K562 (cell line): ENCODE measurements around the gene FTH1. TPM values are rescaled to one million over a fixed set of nuclear protein-coding genes. Genes with fewer than 3 reads are reported as not detected.

Experiments used
- C11orf30 ChIP-seq: fragments of 450-650 bp; IDR thresholded peaks from 2 replicates; pipeline ENCODE4 v1.6.1; 2016; ENCODE audit warnings: low read depth, mild to moderate bottlenecking
- CBX2 ChIP-seq: fragments of 200-600 bp; sonication (generic); IDR thresholded peaks from one replicate; pipeline ENCODE4 v1.6.1; 2012; ENCODE audit warnings: mild to moderate bottlenecking, low read length, inconsistent platforms; ENCODE audit not compliant: insufficient read depth, poor library complexity, severe bottlenecking
- CHD1 ChIP-seq: fragments of 200-600 bp; sonication (generic); IDR thresholded peaks from one replicate; pipeline ENCODE4 v1.6.1; 2012; ENCODE audit warnings: mild to moderate bottlenecking, moderate library complexity, low read length, inconsistent platforms
- FOXJ2 ChIP-seq: fragments of 200-800 bp; sonication (Bioruptor generic); IDR thresholded peaks from 2 replicates; pipeline ENCODE4 v1.6.1; 2016; ENCODE audit warnings: missing genetic modification characterization, missing compliant biosample characterization
- HEY1 ChIP-seq: fragments of 250-450 bp; sonication (Bioruptor Pico); IDR thresholded peaks from 2 replicates; pipeline ENCODE4 v1.5.0; 2020; ENCODE audit warnings: mild to moderate bottlenecking, moderate library complexity, borderline replicate concordance
- KAT2B ChIP-seq: IDR thresholded peaks from one replicate; pipeline ENCODE4 v1.6.1; 2012; ENCODE audit warnings: low read depth, mild to moderate bottlenecking, control low read depth, inconsistent platforms, low read length, moderate library complexity
- KLF6 ChIP-seq: fragments of 250-450 bp; sonication (Bioruptor Pico); IDR thresholded peaks from 2 replicates; pipeline ENCODE4 v1.4.0; 2020; ENCODE audit warnings: mild to moderate bottlenecking, moderate library complexity, borderline replicate concordance
- POLR2A ChIP-seq: fragments of 450-650 bp; conservative IDR thresholded peaks from 2 replicates; pipeline ENCODE4 v1.6.1; 2016
- RAD21 ChIP-seq, 2 experiments: fragments of 250-450 bp in 1 of 2; fragments of 450-650 bp in 1 of 2; sonication (Bioruptor Pico) in 1 of 2; formaldehyde crosslinking in 1 of 2; IDR thresholded peaks in 1 of 2; conservative IDR thresholded peaks in 1 of 2; 2 replicates each; pipeline versions ENCODE4 v1.4.0 to v1.8.0; 2020 to 2022; ENCODE audit warnings: mild to moderate bottlenecking in 2 of 2, moderate library complexity in 1 of 2
- SAFB ChIP-seq: fragments of 200-400 bp; formaldehyde crosslinking; IDR thresholded peaks from 2 replicates; pipeline ENCODE4 v1.6.1; 2017; ENCODE audit warnings: low read depth, low read length, borderline replicate concordance
- ZNF184 ChIP-seq: sonication (generic); formaldehyde crosslinking; IDR thresholded peaks from 2 replicates; pipeline ENCODE4 v1.5.0; 2020; ENCODE audit warnings: missing genetic modification reagents
- ZNF644 ChIP-seq: fragments of 200-800 bp; sonication (Bioruptor generic); IDR thresholded peaks from 2 replicates; pipeline ENCODE4 v1.6.1; 2016; ENCODE audit warnings: low read depth, missing genetic modification characterization, missing compliant biosample characterization
- polyA plus RNA-seq, 8 experiments: library from polyadenylated mRNA; depleted of rRNA in 4 of 8; stranded (reverse) in 5 of 8; unstranded in 3 of 8; fragments of >200 nt; fragmentation: Nextera tagmentation in 2 of 8; fragmentation: Illumina TruSeq in 1 of 8; extraction: Ambion mirVana in 2 of 8; extraction: Trizol in 1 of 8; gene quantifications; 2 replicates each; pipeline versions ENCODE4 v1.2.1 to v1.2.3, GENCODE V29; 2011 to 2014; ENCODE audit warnings: inconsistent platforms in 1 of 8, missing spikeins in 1 of 8
- total RNA-seq, 7 experiments: library from RNA; depleted of rRNA in 6 of 7; stranded (reverse); fragments of >200 nt in 6 of 7; fragmentation: Illumina TruSeq in 2 of 7; extraction: Trizol in 2 of 7; gene quantifications; 2 replicates each; pipeline versions ENCODE4 v1.2.1 to v1.2.3, GENCODE V29; 2011 to 2021; ENCODE audit warnings: low replicate concordance in 1 of 7
- TF ChIP-seq, protein P1 (sequence below), 2 experiments: fragments of 450-650 bp; formaldehyde crosslinking in 1 of 2; IDR thresholded peaks; 2 replicates each; pipeline versions ENCODE4 v1.4.0 to v1.6.1; 2014 to 2020; ENCODE audit warnings: mild to moderate bottlenecking in 2 of 2, borderline replicate concordance in 1 of 2, low read depth in 1 of 2
- TF ChIP-seq, protein P2 (sequence below): sonication (generic); formaldehyde crosslinking; IDR thresholded peaks from 2 replicates; pipeline ENCODE4 v1.8.1; 2023; ENCODE audit warnings: mild to moderate bottlenecking, missing genetic modification reagents, moderate library complexity
- TF ChIP-seq, protein P3 (sequence below): sonication (generic); formaldehyde crosslinking; IDR thresholded peaks from 2 replicates; pipeline ENCODE4 v1.8.1; 2023; ENCODE audit warnings: mild to moderate bottlenecking, missing genetic modification reagents

The FTH1 gene
- total and polyA plus RNA-seq, 9 of the 15 experiments (the other 6 are each of a cell fraction or from before 2014, with no cell fraction given), result 370 to 3,146 (median 802) TPM

DNA sequence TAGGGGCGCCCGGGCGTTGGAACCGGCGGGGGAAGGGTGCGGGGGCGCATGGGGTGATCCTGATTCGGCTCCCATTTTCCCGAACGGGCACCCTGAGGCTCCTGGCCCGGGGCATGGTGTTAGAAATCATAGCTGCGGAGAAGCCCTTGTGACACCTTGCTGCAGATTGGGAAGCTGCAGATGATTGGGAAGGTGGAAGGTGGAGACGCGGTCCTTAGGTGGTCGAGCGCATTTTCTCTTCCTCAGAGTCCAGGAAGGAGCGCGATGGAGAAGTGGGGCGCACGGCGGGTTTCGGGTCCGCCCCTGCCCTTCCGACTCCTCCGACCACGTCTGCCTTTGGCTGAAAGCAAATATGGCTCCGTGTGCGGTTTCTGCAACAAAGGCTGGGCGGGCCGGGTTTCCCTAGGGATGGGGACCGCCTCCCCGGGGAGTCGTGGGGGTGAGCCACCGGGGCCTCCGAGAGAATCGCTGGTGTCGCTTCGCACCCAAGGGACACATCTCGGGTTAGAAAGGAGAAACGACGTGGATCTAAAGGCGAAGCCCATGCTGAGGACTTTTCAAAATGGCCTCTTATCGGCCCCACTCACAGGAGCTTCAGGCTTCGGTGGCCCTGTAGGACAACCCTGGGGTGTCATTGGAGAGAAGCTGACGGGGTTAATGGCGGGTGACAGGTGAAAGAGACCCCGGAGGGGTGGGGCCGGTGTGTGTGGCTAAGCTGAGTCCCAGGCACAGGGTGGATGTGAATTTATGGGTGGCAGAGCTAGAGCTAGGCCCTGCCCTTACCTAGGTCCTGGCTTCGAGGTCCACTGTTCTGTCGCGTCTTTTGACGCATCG, 707 bp upstream of the FTH1 start (continued):
- TF ChIP-seq, protein P1, sequence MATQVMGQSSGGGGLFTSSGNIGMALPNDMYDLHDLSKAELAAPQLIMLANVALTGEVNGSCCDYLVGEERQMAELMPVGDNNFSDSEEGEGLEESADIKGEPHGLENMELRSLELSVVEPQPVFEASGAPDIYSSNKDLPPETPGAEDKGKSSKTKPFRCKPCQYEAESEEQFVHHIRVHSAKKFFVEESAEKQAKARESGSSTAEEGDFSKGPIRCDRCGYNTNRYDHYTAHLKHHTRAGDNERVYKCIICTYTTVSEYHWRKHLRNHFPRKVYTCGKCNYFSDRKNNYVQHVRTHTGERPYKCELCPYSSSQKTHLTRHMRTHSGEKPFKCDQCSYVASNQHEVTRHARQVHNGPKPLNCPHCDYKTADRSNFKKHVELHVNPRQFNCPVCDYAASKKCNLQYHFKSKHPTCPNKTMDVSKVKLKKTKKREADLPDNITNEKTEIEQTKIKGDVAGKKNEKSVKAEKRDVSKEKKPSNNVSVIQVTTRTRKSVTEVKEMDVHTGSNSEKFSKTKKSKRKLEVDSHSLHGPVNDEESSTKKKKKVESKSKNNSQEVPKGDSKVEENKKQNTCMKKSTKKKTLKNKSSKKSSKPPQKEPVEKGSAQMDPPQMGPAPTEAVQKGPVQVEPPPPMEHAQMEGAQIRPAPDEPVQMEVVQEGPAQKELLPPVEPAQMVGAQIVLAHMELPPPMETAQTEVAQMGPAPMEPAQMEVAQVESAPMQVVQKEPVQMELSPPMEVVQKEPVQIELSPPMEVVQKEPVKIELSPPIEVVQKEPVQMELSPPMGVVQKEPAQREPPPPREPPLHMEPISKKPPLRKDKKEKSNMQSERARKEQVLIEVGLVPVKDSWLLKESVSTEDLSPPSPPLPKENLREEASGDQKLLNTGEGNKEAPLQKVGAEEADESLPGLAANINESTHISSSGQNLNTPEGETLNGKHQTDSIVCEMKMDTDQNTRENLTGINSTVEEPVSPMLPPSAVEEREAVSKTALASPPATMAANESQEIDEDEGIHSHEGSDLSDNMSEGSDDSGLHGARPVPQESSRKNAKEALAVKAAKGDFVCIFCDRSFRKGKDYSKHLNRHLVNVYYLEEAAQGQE (IDR thresholded peaks at IDR 0.05; ENCODE audit: borderline replicate concordance), result no peak
- TF ChIP-seq, protein P1 (CRISPR knock-in tag; IDR thresholded peaks at IDR 0.05; ENCODE audit: low read depth), result no peak
- TF ChIP-seq POLR2A, result 0 out of 2 replicates have a peak, but pooled peaks have one; percentile 19
- no peak for TF ChIP-seq RAD21 (CRISPR knock-in tag; conservative IDR thresholded peaks at IDR 0.05 in 1 of 2, IDR thresholded peaks at IDR 0.05 in 1 of 2)
- no peak for TF ChIP-seq C11orf30
- TF ChIP-seq KLF6 (CRISPR knock-in tag), result peak; percentile 73; the same call in 1 of the 2 replicates
- TF ChIP-seq ZNF184 (CRISPR knock-in tag), result no peak
- TF ChIP-seq, protein P2, sequence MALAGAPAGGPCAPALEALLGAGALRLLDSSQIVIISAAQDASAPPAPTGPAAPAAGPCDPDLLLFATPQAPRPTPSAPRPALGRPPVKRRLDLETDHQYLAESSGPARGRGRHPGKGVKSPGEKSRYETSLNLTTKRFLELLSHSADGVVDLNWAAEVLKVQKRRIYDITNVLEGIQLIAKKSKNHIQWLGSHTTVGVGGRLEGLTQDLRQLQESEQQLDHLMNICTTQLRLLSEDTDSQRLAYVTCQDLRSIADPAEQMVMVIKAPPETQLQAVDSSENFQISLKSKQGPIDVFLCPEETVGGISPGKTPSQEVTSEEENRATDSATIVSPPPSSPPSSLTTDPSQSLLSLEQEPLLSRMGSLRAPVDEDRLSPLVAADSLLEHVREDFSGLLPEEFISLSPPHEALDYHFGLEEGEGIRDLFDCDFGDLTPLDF (CRISPR knock-in tag), result 0 out of 2 replicates have a peak, but pooled peaks have one; percentile 1
- peak; percentile 43; the same call in 1 of the 2 replicates for TF ChIP-seq ZNF644 (tag)
- TF ChIP-seq KAT2B, result no peak
- TF ChIP-seq FOXJ2 (tag), result no peak
- peak; percentile 60; the same call in 1 of the 2 replicates for TF ChIP-seq HEY1 (CRISPR knock-in tag)
- TF ChIP-seq SAFB, result no peak
- TF ChIP-seq, protein P3, sequence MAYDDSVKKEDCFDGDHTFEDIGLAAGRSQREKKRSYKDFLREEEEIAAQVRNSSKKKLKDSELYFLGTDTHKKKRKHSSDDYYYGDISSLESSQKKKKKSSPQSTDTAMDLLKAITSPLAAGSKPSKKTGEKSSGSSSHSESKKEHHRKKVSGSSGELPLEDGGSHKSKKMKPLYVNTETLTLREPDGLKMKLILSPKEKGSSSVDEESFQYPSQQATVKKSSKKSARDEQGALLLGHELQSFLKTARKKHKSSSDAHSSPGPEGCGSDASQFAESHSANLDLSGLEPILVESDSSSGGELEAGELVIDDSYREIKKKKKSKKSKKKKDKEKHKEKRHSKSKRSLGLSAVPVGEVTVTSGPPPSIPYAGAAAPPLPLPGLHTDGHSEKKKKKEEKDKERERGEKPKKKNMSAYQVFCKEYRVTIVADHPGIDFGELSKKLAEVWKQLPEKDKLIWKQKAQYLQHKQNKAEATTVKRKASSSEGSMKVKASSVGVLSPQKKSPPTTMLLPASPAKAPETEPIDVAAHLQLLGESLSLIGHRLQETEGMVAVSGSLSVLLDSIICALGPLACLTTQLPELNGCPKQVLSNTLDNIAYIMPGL (CRISPR knock-in tag), result no peak
- TF ChIP-seq CHD1, result peak; percentile 76
- TF ChIP-seq CBX2, result no peak
